NCI-H2107 treated with DMSO at 0.1 percent for 48 hours (cell line): ENCODE results near the gene USP37.

Source experiments
- DNase-seq: peaks from one replicate; lab custom pipeline; 2025; ENCODE audit not compliant: unreplicated experiment; lab: John Stamatoyannopoulos, UW

USP37 gene

GRCh38 chr2:218405086-218405745, 162.9 kb downstream of the USP37 start:
- DNase-seq, result no peak

- DNase-seq, result no peak
Observed at GRCh38 chr2:218404351-218405085, 163.6 kb downstream of the USP37 start.

- no peak for DNase-seq
Observed at GRCh38 chr2:218403810-218404209, 164.3 kb downstream of the USP37 start.

GRCh38 chr2:218402911-218403411, 165.2 kb downstream of the USP37 start:
- no peak for DNase-seq

- no peak for DNase-seq
Observed at GRCh38 chr2:218402491-218402901, 165.7 kb downstream of the USP37 start.

GRCh38 chr2:218401890-218402289, 166.3 kb downstream of the USP37 start:
- no peak for DNase-seq

- DNase-seq, result no peak
Observed at GRCh38 chr2:218400930-218401881, 166.9 kb downstream of the USP37 start.
